NT2/D1 (cell line): ENCODE results near the gene SLC26A4.

Experiments used
- SUZ12 ChIP-seq: IDR thresholded peaks from 2 replicates; pipeline ENCODE4 v1.6.1; 2011; ENCODE audit not compliant: insufficient read length, insufficient read depth; ENCODE audit errors: extremely low read depth
- ZNF274 ChIP-seq: IDR thresholded peaks from 2 replicates; pipeline ENCODE4 v1.6.1; 2011; ENCODE audit warnings: mild to moderate bottlenecking, low read depth, low read length

DNA sequence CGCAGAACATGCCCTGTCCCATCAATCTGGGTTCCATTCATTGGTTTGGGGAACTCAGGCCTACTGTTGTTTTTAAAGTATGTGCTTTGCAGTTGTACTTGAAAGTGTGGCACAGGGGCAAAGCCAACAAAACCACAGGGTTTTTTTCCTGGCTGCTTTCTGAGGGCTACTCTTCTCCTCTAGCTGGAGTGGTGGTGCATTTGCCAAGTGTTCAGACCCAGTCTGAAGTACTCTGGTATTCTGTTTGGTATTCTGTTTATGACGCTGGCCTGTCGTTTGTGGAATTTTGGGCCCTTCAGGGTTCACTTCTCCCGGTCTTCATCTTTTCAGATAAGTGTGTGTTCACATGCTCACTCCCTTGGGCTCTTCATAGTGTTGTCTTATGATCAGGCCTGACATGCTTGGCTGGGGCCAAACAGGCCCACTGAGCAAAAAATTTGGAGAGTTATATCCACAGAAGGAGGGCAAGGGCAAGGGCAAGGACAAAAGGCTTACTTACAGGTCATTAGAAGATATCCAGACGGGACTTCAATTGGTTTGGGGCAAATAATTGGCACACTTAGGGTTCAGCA lies 26.3 kb downstream of the SLC26A4 start:
- TF ChIP-seq ZNF274 = no peak
- no peak for TF ChIP-seq SUZ12
